Anterior cingulate cortex (tissue), 58 donors: Measurements from ENCODE around the gene CD33.
A peak's percentile ranks its signal among the peaks of the same experiment; 100 is the strongest.

ENCODE experiments used
- DNase-seq, 58 donors: peaks; one replicate each; lab custom pipeline; 2025; lab: John Stamatoyannopoulos, UW

CD33 gene

DNA sequence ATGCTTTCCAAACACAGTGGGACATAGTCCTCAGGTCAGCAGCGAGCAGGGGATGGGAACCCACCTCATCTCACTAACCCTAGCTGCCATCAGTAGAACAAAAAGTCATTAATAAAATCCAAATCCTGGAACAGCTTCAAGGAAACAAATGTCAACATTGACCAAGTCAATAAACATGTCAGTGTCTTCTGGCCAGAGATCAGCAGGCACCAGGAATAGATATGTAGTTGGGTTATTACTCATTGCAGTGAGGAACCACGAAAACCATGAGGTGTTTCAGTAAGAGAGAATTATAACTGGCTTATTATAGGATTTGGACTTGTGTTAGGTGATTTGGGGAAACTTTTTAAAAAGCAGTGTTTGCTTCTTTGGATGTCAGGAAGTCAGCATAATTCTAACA lies 17.1 kb upstream of the CD33 start:
- DNase-seq = no peak

DNA sequence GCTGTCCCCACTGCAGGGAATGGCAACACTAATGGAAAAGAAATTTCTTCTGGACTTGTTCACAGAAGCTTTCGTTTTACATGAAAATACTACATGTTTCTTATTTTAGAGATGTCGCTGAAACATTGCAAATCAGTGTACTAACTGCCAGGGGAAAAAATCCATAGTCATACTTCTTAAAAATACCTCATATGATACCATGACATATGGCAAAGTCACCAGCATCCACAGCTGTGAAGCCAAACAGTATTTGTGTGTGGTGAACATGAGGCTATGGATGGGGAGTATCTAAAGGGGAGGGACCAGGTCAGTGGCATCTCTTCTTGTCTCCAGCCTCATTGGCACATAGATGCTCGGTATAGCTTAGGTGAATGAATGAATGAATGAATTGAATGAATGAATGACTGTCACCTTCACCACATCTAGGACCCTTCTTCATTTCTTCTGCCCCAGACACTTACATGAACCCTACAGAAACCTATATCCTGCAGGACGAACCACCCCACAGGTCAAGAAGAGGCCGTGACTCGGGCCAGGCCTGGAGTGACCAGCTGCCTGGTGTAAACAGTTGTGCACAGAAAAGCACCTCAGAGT lies 14.6 kb upstream of the CD33 start:
- no peak for DNase-seq

DNA sequence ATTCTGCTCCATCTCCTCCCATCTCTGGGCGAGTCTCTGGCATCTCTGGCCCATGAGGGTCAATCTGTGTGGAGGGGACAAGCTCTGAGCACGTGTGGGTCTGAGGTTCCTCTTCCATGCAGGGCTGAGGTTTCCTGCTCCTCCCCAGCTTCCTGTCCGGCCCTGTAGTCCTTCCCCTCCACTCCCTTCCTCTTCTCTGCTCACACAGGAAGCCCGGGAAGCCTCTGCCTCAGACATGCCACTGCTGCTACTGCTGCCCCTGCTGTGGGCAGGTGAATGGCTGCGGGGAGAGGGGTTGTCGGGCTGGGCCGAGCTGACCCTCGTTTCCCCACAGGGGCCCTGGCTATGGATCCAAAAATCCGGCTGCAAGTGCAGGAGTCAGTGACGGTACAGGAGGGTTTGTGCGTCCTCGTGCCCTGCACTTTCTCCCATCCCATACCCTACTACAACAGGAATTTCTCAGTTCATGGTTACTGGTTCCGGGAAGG lies 14.0 kb upstream of the CD33 start:
- DNase-seq = peak in 8 of 58 donors; percentile 1 to 15 (median 6)

DNA sequence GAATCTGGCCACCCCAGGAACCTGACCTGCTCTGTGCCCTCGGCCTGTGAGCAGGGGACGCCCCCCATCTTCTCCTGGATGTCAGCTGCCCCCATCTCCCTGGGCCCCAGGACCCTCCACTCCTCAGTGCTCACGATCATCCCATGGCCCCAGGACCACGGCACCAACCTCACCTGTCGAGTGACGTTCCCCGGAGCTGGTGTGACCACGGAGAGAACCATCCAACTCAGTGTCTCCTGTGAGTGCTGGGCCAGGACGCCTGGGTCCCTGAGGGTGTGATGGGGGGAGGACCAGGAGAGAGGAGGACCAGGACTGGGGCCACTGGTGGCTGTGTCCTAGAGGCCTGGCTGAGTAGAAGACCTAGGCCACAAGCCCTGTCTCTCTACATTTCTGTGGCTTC lies 13.0 kb upstream of the CD33 start:
- no peak for DNase-seq

DNA sequence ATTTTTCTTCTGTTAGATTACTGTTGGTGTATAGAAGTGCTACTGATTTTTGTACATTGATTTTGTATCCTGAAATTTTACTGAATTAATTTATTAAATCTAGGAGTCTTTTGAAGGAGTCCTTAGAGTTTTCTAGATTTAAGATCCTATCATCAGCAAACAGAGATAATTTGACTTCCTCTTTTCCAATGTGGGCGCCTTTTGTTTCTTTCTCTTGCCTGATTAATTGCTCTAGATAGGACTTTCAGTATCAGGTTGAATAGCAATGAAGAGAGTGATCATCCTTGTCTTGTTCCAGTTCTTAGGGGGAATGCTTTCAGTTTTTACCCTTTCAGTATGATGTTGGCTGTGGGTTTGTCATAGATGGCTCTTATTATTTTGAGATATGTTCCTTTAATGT lies 5.6 kb upstream of the CD33 start:
- no peak for DNase-seq

DNA sequence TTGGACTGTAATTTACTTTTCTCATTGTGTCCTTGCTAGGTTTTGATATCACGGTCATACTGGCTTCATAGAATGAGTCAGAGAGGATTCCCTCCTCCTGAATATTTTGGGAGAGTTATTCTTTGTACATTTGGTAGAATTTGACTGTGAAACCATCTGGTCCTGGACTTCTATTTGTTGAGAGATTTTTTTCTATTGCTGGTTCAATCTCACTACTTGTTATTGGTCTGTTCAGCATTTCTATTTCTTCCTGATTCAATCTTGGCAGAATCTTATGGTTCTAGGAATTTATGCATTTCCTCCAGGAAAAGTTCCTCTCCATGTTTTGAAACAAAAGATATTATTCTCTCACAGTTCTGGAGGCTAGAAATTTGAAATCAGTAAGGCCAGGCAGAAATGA lies 4.9 kb upstream of the CD33 start:
- no peak for DNase-seq

DNA sequence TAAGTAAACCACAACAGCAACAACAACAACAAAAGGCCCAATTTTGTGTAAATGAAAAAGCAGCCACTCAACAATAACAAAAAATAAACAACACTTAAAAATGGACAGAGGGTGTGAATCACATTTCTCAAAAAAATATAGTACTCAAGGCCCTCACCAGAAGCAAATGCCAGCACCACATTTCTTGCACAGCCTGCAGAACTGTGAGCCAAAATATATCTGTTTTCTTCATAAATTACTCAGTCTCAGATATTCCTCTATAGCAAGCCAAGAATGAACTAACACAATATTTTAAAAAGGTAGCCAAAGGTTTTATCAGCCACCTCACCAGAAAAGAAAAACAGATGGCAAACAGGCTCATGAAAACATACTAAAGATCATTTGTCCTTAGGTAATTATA lies 3.9 kb upstream of the CD33 start:
- no peak for DNase-seq

DNA sequence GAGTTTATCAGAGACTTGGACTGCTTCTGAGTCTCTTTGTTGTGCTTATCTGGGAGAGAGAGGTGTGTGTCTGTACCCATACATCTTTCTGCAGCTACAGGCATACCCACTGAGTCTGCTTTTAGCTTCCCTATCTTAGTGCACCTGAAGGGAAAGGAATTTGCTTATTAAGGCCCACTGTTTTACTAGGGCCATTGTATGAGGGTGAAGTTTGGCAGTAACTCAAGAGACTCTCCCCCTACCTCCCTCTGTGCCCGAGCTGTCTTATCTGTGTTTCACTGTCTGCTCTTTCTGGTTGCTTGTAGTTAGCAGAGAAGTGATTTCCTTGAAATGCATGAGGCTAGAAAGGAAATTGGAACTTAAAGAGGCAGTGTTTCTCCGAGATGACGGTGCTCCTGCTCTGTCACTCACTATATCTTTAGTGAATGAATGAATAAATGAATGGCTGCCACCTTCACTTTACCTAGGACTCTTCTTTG lies 678 bp upstream of the CD33 start:
- no peak for DNase-seq

DNA sequence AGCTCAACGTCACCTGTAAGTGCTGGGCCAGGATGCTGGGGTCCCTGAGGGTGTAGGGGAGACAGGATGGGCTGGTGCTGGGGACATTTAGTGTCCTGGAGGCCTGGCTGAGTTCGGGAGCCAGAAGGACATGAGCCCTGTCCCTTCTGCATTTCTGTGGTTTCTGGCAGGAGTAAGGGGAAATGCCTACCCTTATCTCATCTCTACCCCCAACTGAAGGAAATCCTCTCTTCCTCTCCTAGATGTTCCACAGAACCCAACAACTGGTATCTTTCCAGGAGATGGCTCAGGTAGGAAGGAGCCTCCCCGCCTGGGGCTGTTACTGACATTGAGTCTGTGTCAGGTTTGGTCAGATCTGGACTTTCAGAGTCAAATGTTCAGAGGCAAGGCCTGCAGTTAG lies 1.2 kb downstream of the CD33 start:
- no peak for DNase-seq

DNA sequence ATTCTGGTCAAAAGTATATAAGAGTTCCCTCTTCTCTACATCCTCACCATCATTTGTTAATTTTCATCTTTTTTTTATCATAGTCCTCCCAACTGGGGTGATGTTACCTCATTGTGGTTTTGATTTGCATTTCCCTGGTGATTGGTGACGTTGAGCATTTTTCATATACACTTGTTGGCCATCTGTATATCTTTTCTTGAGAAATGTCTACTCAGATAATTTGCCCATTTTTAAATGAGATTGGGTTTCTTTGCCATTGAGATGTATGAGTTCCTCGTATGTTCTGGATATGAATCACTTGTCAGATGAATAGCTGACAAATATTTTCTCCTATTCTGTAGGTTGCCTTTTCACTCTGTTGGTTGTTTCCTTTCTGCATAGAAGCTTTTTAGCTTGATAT lies 2.4 kb downstream of the CD33 start:
- no peak for DNase-seq

DNA sequence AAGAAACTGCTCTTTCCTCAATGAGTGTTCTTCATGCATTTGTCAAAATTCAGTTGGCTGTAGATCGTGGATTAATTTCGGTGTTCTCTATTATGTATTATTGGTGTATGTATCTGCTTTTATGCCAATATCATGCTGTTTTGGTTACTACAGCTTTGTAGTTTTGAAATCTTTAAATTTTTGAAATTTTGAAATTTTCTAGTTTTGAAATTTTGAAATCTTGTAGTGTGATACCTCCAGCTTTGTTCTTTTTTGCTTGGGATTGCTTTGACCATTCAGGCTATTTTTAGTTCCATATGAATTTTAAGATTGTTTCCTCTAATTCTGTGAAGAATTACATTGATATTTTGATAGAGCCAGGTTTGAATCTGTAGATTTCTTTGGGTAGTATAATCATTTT lies 3.1 kb downstream of the CD33 start:
- no peak for DNase-seq

DNA sequence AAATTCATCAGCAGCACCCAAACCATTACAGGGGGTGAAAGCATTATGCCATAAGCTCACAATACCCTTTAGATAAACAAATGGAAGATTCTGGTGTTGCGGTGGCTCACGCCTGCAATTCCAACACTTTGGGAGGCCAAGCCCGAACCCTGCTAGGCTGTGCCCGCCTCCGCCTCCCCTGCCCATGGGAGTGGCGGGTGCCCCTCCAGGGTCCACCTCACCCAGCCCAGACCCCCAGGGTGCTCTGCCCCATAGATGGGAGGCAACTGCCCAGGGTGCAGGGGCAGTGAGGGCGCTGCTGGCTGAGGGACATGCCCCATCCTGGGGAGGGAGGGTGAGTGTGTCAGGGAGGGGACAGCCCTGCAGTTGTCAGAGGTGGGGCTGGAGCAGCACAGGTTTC lies 16.0 kb downstream of the CD33 start:
- DNase-seq = no peak

DNA sequence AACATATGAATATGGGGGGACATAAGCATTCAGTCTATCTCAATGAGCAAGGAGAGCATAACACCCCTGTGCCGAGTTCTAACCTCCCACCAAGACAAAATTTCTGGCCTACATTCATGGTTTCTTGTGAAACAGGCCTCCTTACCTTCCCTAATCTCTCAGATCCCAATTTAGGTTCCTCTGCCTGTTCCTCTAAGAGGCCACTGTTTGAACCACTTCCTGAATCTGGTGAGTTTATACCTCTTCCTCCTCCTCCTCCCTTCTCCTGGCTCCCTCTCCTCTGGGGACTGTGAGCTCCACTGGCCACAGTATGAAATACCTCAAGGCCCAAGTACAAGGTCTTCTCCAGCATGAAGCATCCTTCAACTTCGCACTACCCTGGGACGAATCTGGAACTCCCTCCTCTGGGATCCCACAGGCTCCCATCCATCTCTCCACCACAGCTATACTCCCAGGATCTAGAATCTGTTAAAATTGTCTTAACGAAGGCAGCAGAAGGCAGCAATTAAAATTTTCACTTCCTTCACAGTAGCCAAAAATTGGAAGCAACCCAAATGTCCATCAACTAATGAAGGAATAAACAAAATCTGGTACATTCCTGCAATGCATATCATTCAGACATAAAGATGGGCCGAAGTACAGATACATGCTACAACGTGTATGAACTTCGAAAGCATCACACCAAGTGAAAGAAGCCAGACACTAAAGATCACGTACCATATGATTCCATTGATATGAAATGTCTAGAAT lies 18.2 kb downstream of the CD33 start:
- DNase-seq = no peak

DNA sequence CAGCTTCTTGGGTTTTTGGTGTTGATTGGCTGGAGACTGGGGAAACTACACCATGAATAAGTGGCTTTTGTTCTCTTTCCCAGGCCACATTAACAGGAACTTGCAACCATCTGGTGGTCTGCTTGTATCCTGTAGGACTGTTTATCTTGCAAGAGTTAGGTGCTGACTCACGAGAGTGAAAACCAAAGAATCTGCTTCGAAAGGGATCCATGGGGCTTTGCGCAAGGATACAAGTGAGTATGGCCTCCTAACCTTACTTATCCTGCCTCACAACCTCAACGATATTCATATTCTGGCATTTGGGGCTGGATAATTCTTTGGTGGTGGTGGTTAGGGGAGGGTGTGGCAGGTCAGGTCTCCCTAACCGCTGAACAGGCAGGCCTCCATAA lies 21.3 kb downstream of the CD33 start:
- DNase-seq = no peak

DNA sequence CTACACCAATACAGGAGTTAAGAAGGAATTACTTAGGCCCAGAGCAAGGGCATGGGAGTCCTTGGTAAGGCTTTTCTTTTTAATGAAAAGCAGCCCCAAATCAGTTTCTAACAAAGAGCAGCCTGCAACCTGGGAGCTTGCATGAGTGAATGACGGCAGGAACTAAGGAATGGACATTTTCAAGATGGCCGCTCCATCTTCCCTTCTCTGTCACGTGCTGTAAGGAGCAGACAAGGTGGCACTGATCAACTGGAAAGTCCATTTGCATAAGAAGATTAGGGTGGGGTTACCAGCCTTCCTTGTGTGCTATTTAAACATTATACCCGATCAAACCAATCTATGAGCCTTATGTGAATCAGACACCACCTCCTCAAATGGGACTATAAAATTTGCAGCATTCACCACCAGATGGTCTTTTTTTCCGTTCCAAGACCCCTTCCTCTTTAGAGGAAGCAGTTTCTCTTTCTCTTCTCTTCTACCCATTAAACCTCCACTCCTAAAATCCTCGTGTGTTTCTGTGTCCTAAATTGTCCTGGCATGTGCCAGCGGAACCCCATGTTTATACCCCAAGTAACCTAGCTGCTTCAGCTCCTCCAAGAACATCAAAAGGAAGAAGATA lies 23.2 kb downstream of the CD33 start:
- DNase-seq = no peak

DNA sequence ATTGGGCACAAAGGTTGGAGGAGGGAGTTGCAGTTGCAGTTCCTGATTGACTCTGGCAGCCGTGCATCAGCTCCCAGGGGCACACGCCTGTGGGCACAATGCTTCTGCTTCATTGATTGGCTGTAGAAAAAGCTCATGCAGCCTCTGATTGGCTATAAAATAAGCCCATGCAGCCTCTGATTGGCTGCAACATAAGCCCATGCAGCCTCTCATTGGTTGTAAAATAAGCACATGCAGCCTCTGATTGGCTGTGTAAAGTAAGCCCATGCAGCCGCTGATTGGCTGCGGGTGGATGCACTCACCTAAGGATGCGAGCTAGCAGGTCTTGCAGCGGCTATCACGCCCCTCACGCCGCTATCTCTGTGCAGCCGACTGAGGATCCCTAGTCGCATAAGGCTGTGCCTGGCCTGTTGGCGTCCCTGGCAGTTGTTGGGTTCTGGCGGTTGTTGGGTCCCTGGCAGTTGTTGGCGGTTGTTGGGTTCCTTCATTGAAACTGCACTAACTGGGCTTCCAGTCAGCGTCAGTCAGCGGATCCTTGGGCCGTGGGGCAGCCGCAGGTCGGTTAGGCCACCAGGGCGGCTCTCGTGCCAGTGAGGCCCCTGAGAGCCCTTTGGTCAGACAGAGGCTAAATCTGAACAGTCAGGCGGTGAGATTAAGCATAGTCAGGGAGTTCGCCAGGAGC lies 26.0 kb downstream of the CD33 start, which contains the start of gene SIGLECL1:
TSS of gene SIGLECL1 (plus strand) at position 295 of the 682 bp plus-strand sequence. CDS start 12,993 bp downstream, outside the sequence.
- no peak for DNase-seq

DNA sequence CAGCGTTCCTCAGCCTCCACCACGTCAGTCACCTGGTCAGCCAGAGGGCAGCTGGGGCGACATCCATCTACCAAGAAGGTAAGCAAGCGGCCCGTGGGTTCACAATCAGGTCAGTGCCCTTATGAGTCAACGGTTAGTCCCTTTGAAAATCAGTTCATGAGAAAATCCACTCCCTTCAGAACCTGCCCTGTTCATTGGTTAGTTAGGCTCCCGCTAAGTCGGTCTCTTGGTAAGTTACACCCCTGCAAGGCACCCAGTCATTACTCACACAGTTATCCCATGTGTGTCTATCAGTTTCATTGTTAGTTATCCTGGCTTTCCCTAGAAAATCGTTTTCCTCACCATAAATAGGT lies 26.6 kb downstream of the CD33 start:
- DNase-seq = no peak

DNA sequence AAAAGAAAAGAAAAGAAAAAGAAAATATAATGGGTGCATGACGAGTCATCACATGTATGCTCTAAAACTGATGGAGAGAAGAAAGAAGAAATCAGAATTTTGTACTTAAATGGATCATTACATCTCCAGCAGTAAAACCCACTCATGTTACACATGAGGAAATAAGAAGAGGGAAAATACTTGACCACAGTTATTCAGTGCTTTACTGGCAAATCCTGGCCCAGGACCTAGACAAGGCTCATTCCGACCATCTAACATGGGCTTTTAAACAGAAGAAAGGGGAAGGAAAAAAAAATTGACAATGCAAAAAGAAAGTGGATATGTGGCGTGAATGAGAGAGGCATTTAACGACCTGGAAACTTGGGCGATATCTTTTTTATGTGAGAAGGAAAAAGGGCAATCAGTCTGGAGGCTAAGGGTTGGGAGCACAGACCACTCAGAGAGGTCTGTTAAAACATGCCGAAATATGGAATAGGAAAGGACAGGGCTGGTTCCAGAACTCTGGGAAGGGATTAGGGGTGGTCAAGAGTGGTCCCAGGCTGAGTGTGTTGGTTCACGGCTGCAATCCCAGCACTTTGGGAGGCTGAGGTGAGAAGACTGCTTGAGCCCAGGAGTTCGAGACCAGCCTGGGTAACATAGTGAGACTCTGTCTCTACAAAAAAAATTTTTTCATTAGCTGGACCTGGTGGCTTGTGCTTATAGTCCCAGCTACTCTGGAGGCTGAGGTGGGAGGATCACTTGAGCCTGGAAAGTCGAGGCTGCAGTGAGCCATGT lies 27.6 kb downstream of the CD33 start:
- no peak for DNase-seq

DNA sequence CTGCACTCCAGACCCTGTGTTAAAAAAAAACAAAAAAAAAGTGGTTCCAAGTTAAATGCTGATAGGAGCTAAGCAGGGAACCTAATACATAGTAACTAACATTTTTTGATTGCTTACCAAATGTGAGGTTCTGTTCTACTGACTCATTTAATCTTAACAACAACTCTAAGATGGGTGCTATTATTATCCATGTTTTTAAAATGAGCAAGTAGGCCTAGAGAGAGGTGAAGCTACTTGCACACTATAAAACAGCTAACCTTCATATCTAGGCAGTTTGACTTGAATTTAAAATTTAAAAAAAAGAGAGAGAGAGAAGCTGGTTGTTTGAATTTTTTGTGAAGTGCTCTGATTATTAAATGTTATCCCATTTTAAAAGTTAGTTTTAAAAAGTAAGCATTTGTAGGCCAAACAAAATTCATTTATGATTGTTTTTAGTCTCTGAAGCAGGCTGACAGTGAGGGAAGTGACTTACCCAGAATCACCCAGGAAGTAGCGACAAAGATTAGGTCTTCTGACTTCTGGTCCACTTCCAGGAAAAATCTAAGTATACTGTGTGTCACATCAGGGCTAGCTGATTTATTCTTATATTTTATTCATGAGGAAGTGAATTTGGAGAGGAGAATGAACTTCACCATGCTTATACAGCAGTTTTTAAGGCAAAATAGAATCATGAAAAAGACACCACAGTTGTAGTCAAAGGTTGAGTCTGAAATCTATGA lies 28.4 kb downstream of the CD33 start:
- DNase-seq = no peak

DNA sequence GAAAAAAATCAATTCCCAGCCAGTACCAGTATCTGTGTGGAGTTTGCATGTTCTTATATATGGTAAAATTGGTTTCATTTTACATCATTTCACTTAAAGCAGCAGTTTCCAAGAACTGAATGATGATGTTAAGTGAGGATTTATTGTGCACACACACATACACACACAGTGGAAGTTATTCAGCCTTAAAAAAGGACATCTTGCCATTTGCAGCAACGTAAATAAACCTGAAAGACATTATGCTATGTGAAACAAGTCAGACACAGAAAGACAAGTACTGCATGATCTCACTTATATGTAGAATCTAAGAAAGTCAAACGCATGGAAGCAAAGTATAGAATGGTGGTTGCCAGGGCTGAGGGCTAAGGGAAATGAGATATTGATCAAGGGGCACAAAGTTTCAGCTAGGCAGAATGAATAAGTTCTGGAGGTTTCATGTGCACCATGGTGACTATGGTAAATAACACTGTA lies 31.3 kb downstream of the CD33 start:
- DNase-seq = no peak
